HepG2 (cell line): ENCODE results near the gene CCM2L. TPM values are rescaled to one million over a fixed set of nuclear protein-coding genes. Genes with fewer than 3 reads are reported as not detected.

ENCODE experiments used
- ATAC-seq: fragments of 200-7000 bp; cut with Tn5 transposase; 3 replicates; pipeline ENCODE4 v1.9.1; 2020; ENCODE audit warnings: mild to moderate bottlenecking, moderate library complexity
- BruUV-seq: library from RNA; stranded (reverse); fragments of 400-500 nt; replicated peaks from 2 replicates; lab custom pipeline; 2021; lab: Mats Ljungman, UMichigan
- CTCF ChIA-PET: fragments of 300-600 bp; formaldehyde crosslinking; extraction: SDS; loops from one replicate; lab custom pipeline; 2021; ENCODE audit warnings: low total read pairs, inconsistent platforms, low intra/inter-chr PET ratio; lab: Yijun Ruan, JAX
- POLR2A ChIA-PET: fragments of 350-600 bp; sonication (Branson Sonifier 250); formaldehyde crosslinking; loops from one replicate; lab custom pipeline; 2020; ENCODE audit warnings: antibody characterized with exemption, inconsistent platforms; lab: Yijun Ruan, JAX
- DNase-seq: peaks from one replicate; pipeline ENCODE4 v3.0.0-alpha.2; 2015; ENCODE audit warnings: low spot score
- FAIRE-seq: peaks from 3 replicates; lab custom pipeline; 2011; peaks lifted over from hg19 to GRCh38; lab: Jason Lieb, UNC
- H2AFZ ChIP-seq: one replicate; pipeline ENCODE4 v1.6.1; 2011; ENCODE audit warnings: low read length, inconsistent platforms
- H3K27ac ChIP-seq: fragments of 300-600 bp; 3 replicates; pipeline ENCODE4 v1.8.0; 2011; ENCODE audit warnings: mixed run types, mild to moderate bottlenecking, mixed read lengths, low read length, inconsistent platforms; ENCODE audit not compliant: insufficient read depth; ENCODE audit errors: extremely low read length
- H3K27me3 ChIP-seq, 2 experiments: fragments of 200-600 bp in 1 of 2; 2 replicates in 1 of 2; 3 replicates in 1 of 2; pipeline versions ENCODE4 v1.6.0 to v1.8.0; 2011; ENCODE audit warnings: low read length in 2 of 2, mild to moderate bottlenecking in 2 of 2, moderate library complexity in 2 of 2, inconsistent platforms in 1 of 2; ENCODE audit not compliant: insufficient read depth in 2 of 2, control insufficient read depth in 1 of 2
- H3K36me3 ChIP-seq, 2 experiments: fragments of 200-600 bp in 1 of 2; replicated peaks in 1 of 2; 2 replicates in 1 of 2; 3 replicates in 1 of 2; pipeline versions ENCODE4 v1.5.1 to v1.8.0; 2011; ENCODE audit warnings: low read length in 2 of 2, inconsistent platforms in 1 of 2; ENCODE audit not compliant: insufficient read depth in 2 of 2, control insufficient read depth in 1 of 2
- H3K4me1 ChIP-seq: 2 replicates; pipeline ENCODE4 v1.5.1; 2012; ENCODE audit warnings: low read length, inconsistent platforms; ENCODE audit not compliant: insufficient read depth
- H3K4me2 ChIP-seq: 2 replicates; pipeline ENCODE4 v1.6.0; 2011; ENCODE audit warnings: low read depth, low read length, inconsistent platforms
- H3K4me3 ChIP-seq, 3 experiments: fragments of 200-600 bp in 1 of 3; sonication (generic), shearing (Covaris generic) in 1 of 3; replicated peaks in 1 of 3; 2 replicates each; pipeline ENCODE4 v1.5.1; 2011 to 2016; ENCODE audit warnings: low read length in 3 of 3, inconsistent platforms in 2 of 3, low read depth in 2 of 3, mild to moderate bottlenecking in 2 of 3, control low read depth in 1 of 3, mixed read lengths in 1 of 3; ENCODE audit not compliant: insufficient read depth in 1 of 3
- H3K79me2 ChIP-seq: one replicate; pipeline ENCODE4 v1.6.1; 2011; ENCODE audit warnings: low read length, inconsistent platforms; ENCODE audit not compliant: insufficient read depth
- H3K9ac ChIP-seq: 2 replicates; pipeline ENCODE4 v1.6.0; 2011; ENCODE audit warnings: mild to moderate bottlenecking, low read depth, low read length, inconsistent platforms; ENCODE audit not compliant: insufficient read depth
- H3K9me3 ChIP-seq: 2 replicates; pipeline ENCODE4 v1.5.1; 2012; ENCODE audit warnings: mild to moderate bottlenecking, low read length
- H4K20me1 ChIP-seq: 2 replicates; pipeline ENCODE4 v1.6.0; 2011; ENCODE audit warnings: inconsistent platforms, mild to moderate bottlenecking, low read length, moderate library complexity; ENCODE audit not compliant: insufficient read depth
- GABPB1 ChIP-seq: IDR thresholded peaks from 2 replicates; pipeline ENCODE4 v1.6.1; 2016; ENCODE audit warnings: mild to moderate bottlenecking, missing genetic modification reagents, moderate library complexity, missing compliant biosample characterization
- LCORL ChIP-seq, 2 experiments: fragments of 450-650 bp in 1 of 2; sonication (generic) in 1 of 2; formaldehyde crosslinking in 1 of 2; IDR thresholded peaks; 2 replicates each; pipeline versions ENCODE4 v1.5.0 to v1.6.1; 2017 to 2020; ENCODE audit warnings: antibody characterized with exemption in 1 of 2, missing genetic modification reagents in 1 of 2
- MLLT10 ChIP-seq: sonication (generic); formaldehyde crosslinking; IDR thresholded peaks from 2 replicates; pipeline ENCODE4 v1.4.0; 2020; ENCODE audit warnings: missing genetic modification reagents
- MXD4 ChIP-seq: IDR thresholded peaks from 2 replicates; pipeline ENCODE4 v1.6.1; 2016; ENCODE audit warnings: mild to moderate bottlenecking, missing biosample characterization, missing genetic modification reagents
- MYC ChIP-seq: sonication (generic); formaldehyde crosslinking; IDR thresholded peaks from 2 replicates; pipeline ENCODE4 v1.9.0; 2021; ENCODE audit warnings: missing genetic modification reagents, borderline replicate concordance
- RBM22 ChIP-seq: fragments of 200-400 bp; formaldehyde crosslinking; optimal IDR thresholded peaks from 2 replicates; pipeline ENCODE3; 2017; ENCODE audit warnings: mild to moderate bottlenecking, low read length, moderate library complexity
- SMAD1 ChIP-seq: sonication (generic); formaldehyde crosslinking; IDR thresholded peaks from 2 replicates; pipeline ENCODE4 v1.4.0; 2020; ENCODE audit warnings: missing genetic modification reagents, low read depth, mild to moderate bottlenecking, borderline replicate concordance
- SMC3 ChIP-seq: IDR thresholded peaks from 2 replicates; pipeline ENCODE4 v1.6.1; 2011; ENCODE audit warnings: low read length, improper control_type of control experiment
- SUZ12 ChIP-seq: fragments of 150-350 bp; IDR thresholded peaks from 2 replicates; pipeline ENCODE4 v1.6.1; 2014; ENCODE audit warnings: low read depth, low read length
- U2AF2 ChIP-seq: fragments of 200-400 bp; formaldehyde crosslinking; IDR thresholded peaks from 2 replicates; pipeline ENCODE4 v1.6.1; 2017; ENCODE audit warnings: low read depth, mild to moderate bottlenecking, low read length
- ZHX1 ChIP-seq: sonication (generic); formaldehyde crosslinking; IDR thresholded peaks from 2 replicates; pipeline ENCODE4 v1.8.1; 2022; ENCODE audit warnings: low read depth, mild to moderate bottlenecking, missing genetic modification reagents
- ZNF260 ChIP-seq: sonication (generic); formaldehyde crosslinking; IDR thresholded peaks from 2 replicates; pipeline ENCODE4 v1.4.0; 2020; ENCODE audit warnings: missing genetic modification reagents, low read depth, mild to moderate bottlenecking, borderline replicate concordance
- ZNF546 ChIP-seq: sonication (generic); formaldehyde crosslinking; conservative IDR thresholded peaks from 2 replicates; pipeline ENCODE4 v1.8.1; 2023; ENCODE audit warnings: mild to moderate bottlenecking, missing genetic modification reagents
- WGBS: methylation state at CpG from one replicate; pipeline ENCODE4 v1.1.6; 2017; ENCODE audit warnings: low lambda C conversion rate; 5-methylcytosine and 5-hydroxymethylcytosine counted together
- in situ Hi-C: cut with HindIII; loops from 2 replicates; pipeline ENCODE4 v1.10.0; 2017; ENCODE audit warnings: low pct_unique_long_range_greater_than_20kb; ENCODE audit not compliant: extremely low pct_ligation_motif_present
- intact Hi-C: fragments of 100-400 bp; cut with micrococcal nuclease; formaldehyde crosslinking; loops from one replicate; pipeline ENCODE4 v1.10.0; 2022; ENCODE audit not compliant: unreplicated experiment
- polyA plus RNA-seq, 8 experiments: library from polyadenylated mRNA; depleted of rRNA in 3 of 8; stranded (reverse) in 7 of 8; unstranded in 1 of 8; fragments of >200 nt; fragmentation: Illumina TruSeq in 4 of 8; extraction: Trizol in 4 of 8; gene quantifications; 2 replicates each; pipeline versions ENCODE4 v1.2.1 to v1.2.3, GENCODE V29; 2011 to 2016; ENCODE audit warnings: low read depth in 4 of 8, missing spikeins in 1 of 8, mixed read lengths in 1 of 8; ENCODE audit not compliant: insufficient read depth in 1 of 8
- total RNA-seq, 5 experiments: library from RNA; depleted of rRNA; stranded (reverse); fragments of >200 nt; fragmentation: Illumina TruSeq; extraction: Trizol; gene quantifications; 2 replicates each; pipeline ENCODE4 v1.2.3, GENCODE V29; 2016; ENCODE audit warnings: low read depth in 1 of 5

Gene CCM2L
- total and polyA plus RNA-seq, 2 of the 13 experiments (the other 11 are each of a cell fraction or from before 2014, with no cell fraction given), result 0.15 TPM; not detected in 1

- no peak overlapping the region for H3K27ac ChIP-seq
- CTCF ChIA-PET, result no interaction called here
- H3K27me3 ChIP-seq, result peaks cover 10 to 54% of the 10 kb centered on the region in 2 experiments; a peak in 4 of 5 replicates
- TF ChIP-seq LCORL (IDR thresholded peaks at IDR 0.05) (no peak), LCORL (CRISPR knock-in tag; IDR thresholded peaks at IDR 0.05) (no peak)
- DNase-seq (no peak), FAIRE-seq (no peak), ATAC-seq (no peak)
- no peak overlapping the region for H3K4me3 ChIP-seq
- no peaks in the 10 kb centered on the region for H3K36me3 ChIP-seq
- in situ Hi-C loops (no loop called here), intact Hi-C loops (no loop called here)
- no peaks in the 10 kb centered on the region for H3K79me2 ChIP-seq
- POLR2A ChIA-PET, result no interaction called here
- H3K9me3 ChIP-seq, result no peaks in the 10 kb centered on the region
- WGBS, result 16% methylated on average over 4 of the region's 4 CpGs
- H2AFZ ChIP-seq, result no peak overlapping the region
- no peaks in the 10 kb centered on the region; the same call in 1 of the 2 replicates for H4K20me1 ChIP-seq
- H3K9ac ChIP-seq, result no peak overlapping the region
- H3K4me2 ChIP-seq, result no peak overlapping the region
- no TSS peak for BruUV-seq
- H3K4me1 ChIP-seq, result peaks cover 8% of the 10 kb centered on the region; the same call in 1 of the 2 replicates
Measured at GRCh38 chr20:32062776-32063170, 52.5 kb downstream of the CCM2L start.

DNA sequence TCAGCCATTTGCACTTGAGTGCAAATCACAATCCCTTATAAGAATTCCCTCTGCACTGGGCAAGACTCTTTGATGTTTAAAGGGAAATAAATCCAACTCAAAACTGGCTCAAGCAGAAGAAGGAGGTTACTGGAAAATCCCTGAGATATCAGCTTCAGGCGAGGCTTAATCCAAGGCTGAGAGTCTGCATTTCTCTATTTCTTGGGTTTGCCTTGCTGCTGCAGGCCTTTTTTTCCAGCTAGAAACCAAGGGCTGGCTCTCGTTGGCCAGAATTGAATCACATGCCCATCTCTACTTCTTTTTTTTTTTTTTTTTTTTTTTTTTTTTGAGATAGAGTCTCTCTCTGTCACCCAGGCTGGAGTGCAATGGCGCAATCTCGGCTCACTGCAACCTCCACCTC lies 53.5 kb downstream of the CCM2L start:
- Histone ChIP-seq H3K27me3 (peaks cover 8 to 46% of the 10 kb centered on the region in 2 experiments; a peak in 4 of 5 replicates), H3K4me1 (peaks cover 9% of the 10 kb centered on the region; the same call in 1 of the 2 replicates), H3K9ac (no peak overlapping the region)
- 3% methylated on average over 4 of the region's 4 CpGs for WGBS
- TF ChIP-seq MYC (CRISPR knock-in tag) (no peak), MLLT10 (CRISPR knock-in tag) (no peak), ZNF260 (CRISPR knock-in tag) (no peak), U2AF2 (no peak), SUZ12 (no peak), ZNF546 (no peak), MXD4 (CRISPR knock-in tag) (no peak), GABPB1 (CRISPR knock-in tag) (no peak), SMAD1 (CRISPR knock-in tag) (no peak), RBM22 (no peak), ZHX1 (CRISPR knock-in tag) (no peak), SMC3 (no peak)
- TF ChIP-seq, all 625 proteins: peak for 0
- ATAC-seq, result no peak
- in situ Hi-C loops, result no loop called here
- no peak for DNase-seq
- BruUV-seq, result no TSS peak
- no peaks in the 10 kb centered on the region for H3K79me2 ChIP-seq
- no peak overlapping the region for H2AFZ ChIP-seq
- FAIRE-seq, result no peak
- H3K27ac ChIP-seq, result no peak overlapping the region
- H3K9me3 ChIP-seq, result no peaks in the 10 kb centered on the region
- ChIA-PET POLR2A (no interaction called here), CTCF (no interaction called here)
- H3K36me3 ChIP-seq, result no peaks in the 10 kb centered on the region
- H3K4me2 ChIP-seq, result no peak overlapping the region
- intact Hi-C loops, result no loop called here
- no peak overlapping the region for H3K4me3 ChIP-seq
- H4K20me1 ChIP-seq, result no peaks in the 10 kb centered on the region; the same call in 1 of the 2 replicates
